GM21786 (cell line): ENCODE results near the gene CES1.
"Not testable (repeated sequence)": the region's sequence is repeated elsewhere in the genome, so short reads cannot be mapped to it uniquely, and the experiment has no call there.

ENCODE experiments used
- ATAC-seq: cut with Tn5 transposase; IDR thresholded peaks from one replicate; pipeline ENCODE4 v1.9.1; 2021; ENCODE audit not compliant: unreplicated experiment

The CES1 gene

DNA sequence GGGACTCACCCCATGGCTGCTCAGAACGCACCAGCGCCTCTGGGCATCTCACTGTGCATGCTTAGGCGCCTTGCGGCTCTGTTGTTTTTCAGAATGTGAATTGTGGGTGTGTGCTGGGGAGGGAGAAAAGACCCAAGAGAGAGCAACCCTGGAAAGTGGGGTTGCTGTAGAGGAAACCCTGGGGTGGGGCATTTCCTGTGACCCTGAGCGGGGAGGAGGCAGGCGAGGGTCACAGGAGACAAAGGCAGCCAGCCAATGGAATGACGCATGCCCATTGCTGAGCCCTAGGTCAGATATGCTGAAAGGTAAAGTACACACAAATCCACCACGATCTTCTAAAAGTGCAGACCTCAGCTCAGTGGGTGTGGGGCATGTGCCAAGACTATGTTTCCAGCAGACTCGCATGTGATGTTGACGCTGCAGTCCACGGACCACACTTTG, 39.9 kb downstream of the CES1 start:
- ATAC-seq, result not testable (repeated sequence)

DNA sequence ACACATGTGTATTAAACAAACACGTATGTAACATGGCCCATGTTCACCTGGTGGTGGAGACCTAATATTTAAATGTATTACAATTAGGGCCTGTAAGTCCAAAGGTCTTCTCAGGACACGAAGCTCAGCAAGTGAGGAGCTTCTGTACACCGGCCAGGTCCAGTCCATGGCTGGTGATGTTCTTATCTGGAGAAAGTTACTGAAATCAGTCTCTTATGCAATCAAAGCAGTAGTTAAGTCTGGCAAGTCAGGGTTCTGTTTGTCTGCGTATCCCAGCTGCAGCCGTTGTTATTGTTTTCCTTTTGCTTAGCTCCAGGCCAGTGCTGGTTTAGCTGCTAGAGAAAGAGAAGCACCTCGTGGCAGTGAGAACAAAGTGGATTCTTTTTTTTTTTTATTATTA, 41.4 kb downstream of the CES1 start:
- ATAC-seq, result not testable (repeated sequence)

DNA sequence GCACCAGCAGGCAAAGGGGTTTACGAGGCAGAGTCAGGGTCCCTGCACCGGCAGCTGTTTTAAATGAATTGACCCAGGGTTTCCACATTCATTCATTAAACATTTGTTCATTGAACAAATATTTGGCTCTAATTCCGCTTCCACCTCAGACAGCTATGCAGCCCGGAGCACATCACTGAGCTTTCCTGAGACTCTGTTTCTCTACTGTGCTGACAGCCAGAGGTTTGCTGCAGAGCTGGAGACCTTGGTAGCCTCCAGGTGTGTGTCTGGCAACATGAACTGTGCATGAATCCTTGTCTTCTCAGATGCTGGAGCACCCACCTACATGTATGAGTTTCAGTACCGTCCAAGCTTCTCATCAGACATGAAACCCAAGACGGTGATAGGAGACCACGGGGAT, 42.7 kb downstream of the CES1 start:
- ATAC-seq, result not testable (repeated sequence)

DNA sequence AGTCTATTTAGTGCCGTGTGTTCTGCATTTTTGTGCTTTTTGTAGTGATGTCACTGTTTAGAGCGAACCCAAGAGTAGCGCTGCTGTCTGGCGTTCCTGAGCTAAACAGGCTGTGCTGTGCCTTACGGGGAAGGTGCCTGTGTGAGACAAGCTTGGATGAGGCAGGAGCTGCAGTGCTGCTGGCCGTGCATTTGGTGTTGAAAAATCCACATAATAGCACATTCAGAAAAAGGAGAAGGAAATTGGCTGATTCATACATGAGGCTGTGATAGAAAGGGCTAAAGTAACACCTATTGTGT, 50.2 kb downstream of the CES1 start:
- ATAC-seq, result not testable (repeated sequence)

DNA sequence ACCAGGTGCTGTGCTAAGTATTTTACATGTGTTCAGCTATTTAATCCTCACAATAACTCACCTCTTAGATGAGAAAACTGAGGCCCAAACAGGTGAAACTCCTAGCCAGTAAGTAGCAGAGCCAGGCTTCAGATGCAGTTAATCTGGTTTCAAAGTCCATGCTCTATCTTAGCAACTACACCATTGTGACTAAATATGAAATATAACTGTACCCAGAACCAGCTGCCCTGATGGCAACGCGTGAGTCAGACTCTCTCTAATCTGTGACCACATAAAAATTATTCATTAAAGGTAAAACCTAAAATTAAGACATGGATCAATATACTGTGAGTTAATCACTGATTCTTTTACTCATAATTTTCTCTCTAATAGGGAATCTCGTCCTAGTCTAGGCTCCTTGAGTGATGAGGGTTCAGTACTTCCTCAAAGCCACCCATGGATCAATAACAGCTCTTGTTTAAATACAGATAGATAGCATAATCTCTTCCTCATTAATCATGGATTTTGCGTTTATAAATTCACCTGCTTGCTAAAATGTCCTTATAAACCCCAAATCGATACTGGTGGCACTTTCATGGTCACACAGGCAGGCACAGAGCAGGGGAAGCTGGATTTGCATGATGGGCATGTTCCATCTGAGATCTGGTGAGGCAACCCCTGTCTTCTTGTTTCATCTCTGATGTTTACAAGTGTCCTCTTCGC, 50.7 kb downstream of the CES1 start:
- ATAC-seq, result not testable (repeated sequence)

DNA sequence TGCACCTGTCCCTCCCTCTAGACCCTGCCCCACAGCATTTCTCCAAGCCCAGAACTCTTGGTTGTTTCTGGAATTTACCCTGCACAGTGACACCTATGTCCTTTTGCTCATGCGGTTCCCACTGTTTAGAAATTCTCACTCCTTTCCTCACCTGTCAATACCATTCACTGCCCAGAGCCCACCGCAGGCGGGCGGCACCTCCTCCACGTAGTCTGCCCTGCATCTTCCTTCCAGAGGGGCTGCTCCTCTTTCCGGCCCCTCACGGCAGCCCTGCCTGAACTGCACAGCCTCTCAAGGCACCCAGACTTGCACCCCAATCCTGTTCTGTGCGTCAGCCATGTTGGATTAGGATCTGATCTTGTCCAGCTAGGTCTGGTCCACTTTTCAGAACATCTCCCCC, 51.4 kb downstream of the CES1 start:
- ATAC-seq, result not testable (repeated sequence)

DNA sequence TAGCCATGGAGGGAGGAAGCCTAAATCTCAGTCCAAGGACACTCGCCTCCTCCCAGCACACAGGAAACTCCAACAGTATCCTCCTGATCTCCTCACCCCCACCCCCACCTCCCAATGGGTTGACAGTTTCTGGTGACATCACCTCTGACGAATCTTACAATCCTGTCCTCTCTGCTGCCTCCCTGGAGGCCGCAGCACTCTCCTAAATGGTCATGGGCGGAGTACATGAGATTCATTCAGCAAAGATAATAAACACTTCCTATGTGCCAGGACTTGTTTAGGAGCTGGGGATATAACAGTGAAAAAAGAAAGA, 52.8 kb downstream of the CES1 start:
- ATAC-seq, result not testable (repeated sequence)

DNA sequence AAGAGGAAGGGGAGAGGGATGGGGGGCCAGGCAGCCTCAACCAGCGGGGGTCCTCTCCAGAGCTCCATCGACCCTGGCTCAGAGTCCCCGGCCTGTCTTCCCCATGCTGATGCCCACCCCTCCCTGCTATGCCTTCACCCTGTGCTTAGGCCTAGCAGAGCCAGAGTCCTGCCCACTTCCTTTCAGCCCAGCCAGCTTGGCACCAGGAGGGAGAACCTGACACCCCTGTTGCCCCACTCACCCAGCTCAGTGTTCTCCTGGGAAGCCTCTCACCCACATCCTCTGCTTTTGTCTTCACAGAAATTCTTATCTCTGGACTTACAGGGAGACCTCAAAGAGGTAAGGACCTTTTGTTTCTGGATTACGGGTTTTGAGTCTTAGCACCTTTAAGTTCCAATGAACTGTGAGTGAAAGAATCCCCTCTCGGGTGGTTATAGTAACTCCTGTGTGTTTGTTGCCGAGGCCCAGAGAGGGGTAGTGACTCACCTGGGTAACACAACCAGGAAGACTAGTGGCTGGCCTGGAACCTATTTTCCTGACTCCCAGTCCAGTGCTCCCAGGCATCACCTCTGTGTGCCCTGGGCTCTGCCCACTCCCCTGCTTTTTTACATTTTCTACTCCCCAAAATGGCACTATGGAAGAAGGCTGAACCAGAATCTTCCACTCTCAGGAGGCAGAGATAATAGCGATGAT, 53.3 kb downstream of the CES1 start:
- no peak for ATAC-seq

DNA sequence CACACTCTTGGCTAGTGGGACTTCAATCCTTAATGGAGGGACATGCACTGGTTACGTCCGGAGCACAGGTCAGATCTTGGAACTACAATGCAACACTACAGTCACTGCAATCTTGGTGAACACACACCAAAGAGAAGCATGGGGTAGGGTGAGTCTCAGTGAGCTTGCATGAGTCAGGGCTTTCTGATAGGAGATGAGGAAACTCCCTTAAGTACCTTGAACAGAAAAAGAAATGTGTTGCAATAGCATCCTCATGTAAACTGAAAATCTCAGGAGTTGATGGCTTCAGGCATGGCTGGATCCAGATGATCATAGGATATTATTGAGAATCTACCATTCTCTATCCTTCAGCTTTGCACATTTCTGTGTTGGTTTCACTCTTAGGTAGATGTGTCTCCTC, 54.1 kb downstream of the CES1 start:
- no peak for ATAC-seq

DNA sequence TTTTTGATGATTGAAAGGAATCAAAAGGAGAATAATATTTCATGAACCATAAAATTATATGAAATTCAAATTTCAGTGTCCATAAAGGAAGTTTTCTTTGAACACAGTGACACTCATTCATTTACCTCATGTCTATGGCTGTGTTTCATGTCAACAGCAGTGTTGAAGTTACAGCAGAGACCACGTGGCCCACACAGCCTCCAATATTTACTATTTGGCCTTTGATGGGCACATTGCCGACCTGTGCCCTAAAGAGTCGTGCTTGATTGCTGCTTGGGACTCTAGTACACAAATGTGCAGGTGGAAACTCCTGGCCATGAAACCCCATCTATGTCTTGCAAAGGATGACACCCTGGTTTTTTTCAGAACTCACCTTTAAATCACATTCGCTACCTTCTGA, 57.0 kb downstream of the CES1 start:
- ATAC-seq, result no peak

DNA sequence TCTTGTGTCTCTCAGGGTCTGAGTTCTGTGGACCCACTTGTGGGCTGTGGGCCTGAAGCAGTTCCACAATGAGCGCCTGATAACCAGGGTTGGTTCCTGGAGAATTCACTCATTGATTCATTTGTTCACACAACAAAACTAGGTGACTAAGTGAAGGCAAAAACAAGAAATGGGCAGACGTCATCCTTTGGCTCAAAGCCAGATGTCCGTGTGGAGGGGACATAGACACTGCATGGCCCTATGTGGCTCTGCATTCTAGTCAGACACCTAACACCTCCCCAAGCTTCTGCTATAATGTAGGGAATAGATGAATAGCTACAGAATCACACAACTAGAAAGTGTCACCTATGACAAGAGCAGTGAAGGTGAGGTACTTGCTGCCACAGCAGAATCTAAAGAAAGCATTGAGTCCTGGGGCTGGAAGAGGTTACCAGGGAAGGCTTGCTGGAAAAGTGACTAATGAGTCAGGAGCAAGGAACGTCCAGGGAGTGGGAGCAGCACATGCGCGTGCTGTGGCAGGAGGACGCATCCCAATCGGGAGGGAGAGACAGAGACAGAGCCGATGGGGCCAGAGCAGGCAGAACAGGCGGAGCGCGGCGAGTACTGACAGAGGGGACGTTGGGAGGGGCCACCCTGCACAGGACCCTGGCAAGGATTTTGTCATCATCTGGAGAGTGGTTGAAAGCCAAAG, 58.9 kb downstream of the CES1 start:
- ATAC-seq, result no peak

DNA sequence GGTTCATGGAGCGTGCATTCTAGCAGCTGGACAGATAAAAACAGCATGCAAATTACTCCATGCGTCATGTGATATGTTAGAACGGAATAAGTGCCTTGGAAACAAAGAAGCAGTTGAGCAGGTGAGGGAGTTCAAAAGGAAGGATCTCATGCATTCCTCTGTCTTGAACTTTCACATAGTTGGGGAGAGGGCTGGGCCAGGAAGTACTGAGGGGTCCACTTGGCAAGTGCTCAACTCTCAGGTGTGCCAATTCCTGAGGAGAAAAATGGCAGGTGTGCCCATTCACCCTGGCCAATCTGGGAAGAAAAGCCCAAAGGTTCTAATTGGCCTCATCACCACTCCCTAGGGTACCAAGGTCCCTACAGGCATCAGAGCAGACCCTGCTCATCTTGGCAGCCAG, 67.7 kb downstream of the CES1 start:
- no peak for ATAC-seq

DNA sequence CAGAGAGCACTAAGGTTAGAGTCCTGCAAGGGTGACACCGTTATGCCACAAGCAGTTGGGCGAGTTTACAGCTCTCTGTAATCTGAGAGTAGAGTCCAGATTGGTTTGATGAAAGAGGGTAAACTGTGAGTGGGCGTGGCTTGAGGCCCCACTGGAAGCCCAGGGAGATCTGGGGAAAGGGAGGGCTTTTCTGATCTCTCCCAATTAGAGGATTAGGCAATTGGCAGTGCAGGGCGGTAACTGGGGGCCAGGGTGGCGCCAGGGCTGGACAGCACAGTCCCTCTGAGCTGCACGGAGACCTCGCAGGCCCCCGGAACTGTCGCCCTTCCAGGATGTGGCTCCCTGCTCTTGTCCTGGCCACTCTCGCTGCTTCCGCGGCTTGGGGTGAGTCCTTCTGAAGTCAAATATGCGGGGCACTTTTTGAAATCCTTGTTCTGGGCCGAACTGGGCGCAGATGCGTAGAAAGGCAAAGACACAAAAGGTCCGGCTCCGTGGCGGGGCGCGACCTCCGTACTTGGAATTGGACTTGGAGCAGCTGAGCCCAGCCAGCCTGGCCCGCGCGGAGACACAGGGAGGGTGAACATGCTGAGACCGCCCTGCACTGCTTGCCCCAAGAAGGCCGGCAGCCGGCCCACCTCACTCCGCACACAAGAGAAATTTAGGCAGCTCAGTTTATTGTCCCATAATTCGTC, 72.4 kb downstream of the CES1 start:
- no peak for ATAC-seq

DNA sequence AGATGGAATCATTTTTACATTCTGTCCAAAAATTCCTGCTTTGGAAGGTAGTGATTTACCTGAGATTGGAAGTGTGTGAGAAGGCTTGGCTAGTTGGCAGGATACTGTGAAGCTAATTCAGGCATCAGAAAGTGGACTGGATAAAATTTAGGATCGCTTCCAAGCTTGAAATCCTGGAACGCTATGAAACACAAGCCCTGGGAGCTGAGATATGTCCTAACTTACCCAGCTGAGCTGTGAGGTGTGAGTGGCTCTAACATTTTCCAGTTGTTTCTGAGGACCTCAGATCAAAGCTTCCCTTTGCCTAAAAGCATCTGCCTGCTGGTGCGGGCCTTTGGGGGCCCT, 73.0 kb downstream of the CES1 start:
- ATAC-seq, result not testable (repeated sequence)

DNA sequence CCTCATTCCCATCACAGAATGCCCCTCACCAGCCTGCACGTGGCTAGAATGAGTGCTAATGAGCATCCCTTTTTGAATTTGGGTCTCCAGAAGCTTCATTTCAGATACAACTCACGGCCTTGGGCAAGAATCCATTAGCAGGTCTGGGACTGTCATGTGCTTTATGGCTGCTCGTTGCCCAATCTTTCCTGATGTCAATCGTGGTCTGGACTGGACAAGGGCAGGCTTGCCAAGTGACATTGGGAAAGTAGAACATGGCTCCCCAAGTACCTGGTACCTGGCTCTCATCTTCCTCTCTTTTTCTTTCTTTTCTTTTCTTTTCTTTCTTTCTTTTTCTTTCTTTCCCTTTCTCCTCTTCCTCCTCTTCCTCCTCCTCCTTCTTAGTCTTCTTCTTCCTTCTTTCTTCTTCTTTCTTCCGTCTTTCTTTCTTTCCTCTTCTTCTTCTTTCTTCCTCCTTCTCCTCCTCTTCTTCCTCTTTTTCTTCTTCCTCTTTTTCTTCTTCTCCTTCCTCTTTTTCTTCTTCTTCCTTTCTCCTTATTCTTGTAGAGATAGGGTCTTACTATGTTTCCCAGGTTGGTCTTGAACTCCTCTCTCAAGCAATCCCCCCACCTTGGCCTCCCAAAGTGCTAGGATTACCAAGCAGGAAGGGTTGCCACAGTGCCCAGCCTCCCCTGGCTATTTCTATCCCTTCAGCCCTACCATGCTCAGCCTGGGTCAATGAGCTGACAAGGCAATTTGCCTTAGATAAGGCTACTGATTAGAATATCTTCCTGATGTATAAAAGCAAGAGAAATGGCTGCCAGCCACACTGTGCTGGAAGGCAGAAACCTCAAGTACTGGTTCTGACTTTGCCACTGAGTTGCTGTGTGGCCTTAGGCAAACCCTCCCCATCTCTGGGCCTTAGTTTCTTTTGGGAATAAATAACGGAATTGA, 75.0 kb downstream of the CES1 start:
- not testable (repeated sequence) for ATAC-seq

DNA sequence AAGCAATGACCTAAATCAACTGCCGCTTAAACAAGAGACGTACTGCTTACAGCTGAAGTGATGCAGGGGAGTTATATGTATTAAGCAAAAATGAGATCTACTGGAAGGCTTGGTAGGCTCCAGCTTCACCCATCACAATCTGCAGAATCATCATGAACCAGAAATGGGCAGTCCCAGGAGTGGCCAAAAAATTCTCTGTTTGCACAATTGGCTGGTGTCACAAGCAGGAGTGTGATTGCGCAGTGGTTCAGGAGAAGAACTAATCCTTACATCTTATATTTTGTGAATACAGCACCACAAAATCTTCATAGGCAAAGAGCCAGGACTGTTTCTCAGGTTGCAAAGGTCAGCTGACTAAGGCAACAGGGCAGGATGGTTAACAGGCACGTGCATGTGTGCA, 75.9 kb downstream of the CES1 start:
- no peak for ATAC-seq

DNA sequence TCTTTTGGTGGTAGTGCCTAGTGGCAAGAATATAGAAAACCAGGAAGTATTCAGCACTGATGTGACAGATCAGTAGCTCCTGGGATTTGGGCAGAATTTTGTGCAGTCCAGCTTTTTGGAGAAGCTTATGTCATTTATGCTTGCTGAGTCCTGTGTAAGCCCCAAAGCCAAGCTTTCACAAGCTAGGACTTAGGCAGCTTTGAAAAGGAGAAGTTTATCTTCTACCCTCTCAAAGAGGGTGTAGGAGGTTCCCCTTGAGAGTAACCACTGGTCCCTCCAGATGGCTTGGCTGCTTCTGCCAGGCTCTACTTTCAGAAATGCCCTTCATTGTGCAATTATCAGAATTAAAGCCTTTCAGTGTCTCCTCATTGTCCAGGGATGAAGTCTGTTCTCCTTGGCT, 78.8 kb downstream of the CES1 start:
- no peak for ATAC-seq

DNA sequence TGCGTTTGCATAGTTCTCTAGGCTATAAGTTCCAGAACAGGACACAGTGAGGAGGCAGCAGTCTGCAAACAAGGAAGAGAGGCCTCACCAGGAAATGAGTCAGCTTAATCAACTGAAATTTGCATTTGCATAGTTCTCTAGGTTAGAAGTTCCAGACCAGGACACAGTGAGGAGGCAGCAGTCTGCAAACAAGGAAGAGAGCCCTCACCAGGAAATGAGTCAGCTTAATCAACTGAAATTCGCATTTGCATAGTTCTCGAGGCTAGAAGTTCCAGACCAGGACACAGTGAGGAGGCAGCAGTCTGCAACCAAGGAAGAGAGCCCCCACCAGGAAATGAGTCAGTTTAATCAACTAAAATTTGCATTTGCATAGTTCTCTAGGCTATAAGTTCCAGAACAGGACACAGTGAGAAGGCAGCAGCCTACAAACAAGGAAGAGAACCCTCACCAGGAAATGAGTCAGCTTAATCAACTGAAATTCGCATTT, 79.7 kb downstream of the CES1 start:
- not testable (repeated sequence) for ATAC-seq
